Measurements from ENCODE around the gene KCNN2. TPM values are rescaled to one million over a fixed set of nuclear protein-coding genes. Genes with fewer than 3 reads are reported as not detected.

KCNN2 gene
- total and polyA plus RNA-seq, 10 of the 15 experiments (the other 5 are each of a cell fraction or from before 2014, with no cell fraction given), result 0.21 to 3.6 (median 0.79) TPM

DNA sequence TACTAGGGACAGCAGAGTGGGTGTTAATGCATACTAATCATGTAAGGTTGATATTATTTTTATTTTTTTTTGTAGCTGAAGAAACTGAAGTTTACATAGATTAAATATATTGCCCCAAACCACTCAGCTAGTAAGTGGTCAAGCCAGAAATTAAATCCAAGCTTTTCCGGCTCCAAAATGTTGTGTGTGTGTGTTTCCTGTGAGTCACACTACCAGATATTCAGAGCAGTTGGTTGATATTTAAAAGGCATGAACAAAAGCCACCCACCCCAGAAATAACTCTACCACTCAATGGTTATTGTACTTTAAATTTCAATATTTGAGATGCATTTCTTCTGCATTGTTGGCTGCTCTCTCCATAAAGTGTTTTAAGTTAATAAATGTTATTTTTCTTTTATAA is 29.5 kb downstream of the KCNN2 start (continued):
- no peak for TF ChIP-seq FOS (IDR thresholded peaks at IDR 0.05; ENCODE audit: borderline replicate concordance, extremely low read depth, insufficient read length)

- no TSS peak for BruUV-seq (replicated peaks)
- H3K4me2 ChIP-seq (ENCODE audit: control insufficient read depth, insufficient read depth), result no peak overlapping the region
- ChIA-PET RAD21 (ENCODE audit: unreplicated experiment) (interaction anchor here (0.9 to 1.2 kb wide), 2 partner anchors 12 to 17 kb away, joined by 3 to 4 read pairs; no protein-coding TSS in a partner anchor), SMC1A (ENCODE audit: uncharacterized antibody, unreplicated experiment) (interaction anchor here (0.9 to 1.6 kb wide), 2 partner anchors 23 to 42 kb away, joined by 3 to 5 read pairs; no protein-coding TSS in a partner anchor), CTCF (interaction anchor here (1.0 kb wide), 1 partner anchor 26 kb away, joined by 3 read pairs; no protein-coding TSS in a partner anchor), POLR2A (interaction anchor here (1.4 kb wide), 1 partner anchor 12 kb away, joined by 5 read pairs; no protein-coding TSS in a partner anchor)
- WGBS (ENCODE audit: insufficient coverage, insufficient replicate concordance, low lambda C conversion rate, missing lambda C conversion rate), result 0% methylated on average over 1 of the region's 1 CpG
- no peak overlapping the region for H3K27ac ChIP-seq (ENCODE audit: control insufficient read depth, insufficient read depth)
- intact Hi-C loops (cut with micrococcal nuclease; ENCODE audit: unreplicated experiment) (loop anchor here (2.0 kb wide), 1 partner anchor 16 kb away; no protein-coding TSS in a partner anchor), in situ Hi-C loops (cut with MboI) (no loop called here)
- ATAC-seq, result no peak
- no peak for FAIRE-seq
- H3K9ac ChIP-seq (ENCODE audit: control insufficient read depth, insufficient read depth, low read length), result no peak overlapping the region
- H3K9me3 ChIP-seq (replicated peaks; ENCODE audit: control insufficient read depth, insufficient read depth, low read length), result no peaks in the 10 kb centered on the region; the same call in 2 of the 3 replicates
- no peaks in the 10 kb centered on the region for H3K27me3 ChIP-seq (replicated peaks in 1 of 2; ENCODE audit: control insufficient read depth in 2 of 2, insufficient read depth in 2 of 2, low read length in 1 of 2)
- no peak for DNase-seq (ENCODE audit: low read depth, low spot score)
- H3K4me3 ChIP-seq, result no peak overlapping the region
- no peak overlapping the region for H2AFZ ChIP-seq (ENCODE audit: control insufficient read depth, low read depth, low read length)
- no peaks in the 10 kb centered on the region for H3K4me1 ChIP-seq (ENCODE audit: control insufficient read depth, insufficient read depth, low read length)
- no peaks in the 10 kb centered on the region for H3K79me2 ChIP-seq (ENCODE audit: control insufficient read depth, insufficient read depth, low read length)
- TF ChIP-seq CHD2 (IDR thresholded peaks at IDR 0.05; ENCODE audit: borderline replicate concordance, low read depth, low read length) (no peak), RAD21 (IDR thresholded peaks at IDR 0.05; ENCODE audit: insufficient read depth, low read depth, low read length) (no peak), CREM (IDR thresholded peaks at IDR 0.05; ENCODE audit: low read depth) (no peak), YY1 (IDR thresholded peaks at IDR 0.05; ENCODE audit: low read depth, low read length) (no peak), JUNB (IDR thresholded peaks at IDR 0.05) (no peak), MEF2A (IDR thresholded peaks at IDR 0.05; ENCODE audit: insufficient read depth, low read depth, low read length) (no peak), SMAD1 (IDR thresholded peaks at IDR 0.05; ENCODE audit: low read depth, partially characterized antibody) (no peak), GATAD2B (conservative IDR thresholded peaks at IDR 0.05; ENCODE audit: low read depth) (no peak), MEF2B (IDR thresholded peaks at IDR 0.05; ENCODE audit: partially characterized antibody, poor library complexity, severe bottlenecking) (no peak), TCF7 (IDR thresholded peaks at IDR 0.05; ENCODE audit: borderline replicate concordance) (no peak), TCF3 (IDR thresholded peaks at IDR 0.05; ENCODE audit: borderline replicate concordance, insufficient read depth, low read depth, low read length) (no peak), POU2F2 (IDR thresholded peaks at IDR 0.05; ENCODE audit: borderline replicate concordance, low read depth, low read length) (no peak), ZNF274 (IDR thresholded peaks at IDR 0.05; ENCODE audit: insufficient read depth, insufficient read length) (no peak), ZNF384 (IDR thresholded peaks at IDR 0.05; ENCODE audit: borderline replicate concordance, low read depth, low read length) (no peak)
- TF ChIP-seq, protein P1, sequence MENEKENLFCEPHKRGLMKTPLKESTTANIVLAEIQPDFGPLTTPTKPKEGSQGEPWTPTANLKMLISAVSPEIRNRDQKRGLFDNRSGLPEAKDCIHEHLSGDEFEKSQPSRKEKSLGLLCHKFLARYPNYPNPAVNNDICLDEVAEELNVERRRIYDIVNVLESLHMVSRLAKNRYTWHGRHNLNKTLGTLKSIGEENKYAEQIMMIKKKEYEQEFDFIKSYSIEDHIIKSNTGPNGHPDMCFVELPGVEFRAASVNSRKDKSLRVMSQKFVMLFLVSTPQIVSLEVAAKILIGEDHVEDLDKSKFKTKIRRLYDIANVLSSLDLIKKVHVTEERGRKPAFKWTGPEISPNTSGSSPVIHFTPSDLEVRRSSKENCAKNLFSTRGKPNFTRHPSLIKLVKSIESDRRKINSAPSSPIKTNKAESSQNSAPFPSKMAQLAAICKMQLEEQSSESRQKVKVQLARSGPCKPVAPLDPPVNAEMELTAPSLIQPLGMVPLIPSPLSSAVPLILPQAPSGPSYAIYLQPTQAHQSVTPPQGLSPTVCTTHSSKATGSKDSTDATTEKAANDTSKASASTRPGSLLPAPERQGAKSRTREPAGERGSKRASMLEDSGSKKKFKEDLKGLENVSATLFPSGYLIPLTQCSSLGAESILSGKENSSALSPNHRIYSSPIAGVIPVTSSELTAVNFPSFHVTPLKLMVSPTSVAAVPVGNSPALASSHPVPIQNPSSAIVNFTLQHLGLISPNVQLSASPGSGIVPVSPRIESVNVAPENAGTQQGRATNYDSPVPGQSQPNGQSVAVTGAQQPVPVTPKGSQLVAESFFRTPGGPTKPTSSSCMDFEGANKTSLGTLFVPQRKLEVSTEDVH (IDR thresholded peaks at IDR 0.05; ENCODE audit: low read depth, partially characterized antibody), result no peak
- TF ChIP-seq, protein P2, sequence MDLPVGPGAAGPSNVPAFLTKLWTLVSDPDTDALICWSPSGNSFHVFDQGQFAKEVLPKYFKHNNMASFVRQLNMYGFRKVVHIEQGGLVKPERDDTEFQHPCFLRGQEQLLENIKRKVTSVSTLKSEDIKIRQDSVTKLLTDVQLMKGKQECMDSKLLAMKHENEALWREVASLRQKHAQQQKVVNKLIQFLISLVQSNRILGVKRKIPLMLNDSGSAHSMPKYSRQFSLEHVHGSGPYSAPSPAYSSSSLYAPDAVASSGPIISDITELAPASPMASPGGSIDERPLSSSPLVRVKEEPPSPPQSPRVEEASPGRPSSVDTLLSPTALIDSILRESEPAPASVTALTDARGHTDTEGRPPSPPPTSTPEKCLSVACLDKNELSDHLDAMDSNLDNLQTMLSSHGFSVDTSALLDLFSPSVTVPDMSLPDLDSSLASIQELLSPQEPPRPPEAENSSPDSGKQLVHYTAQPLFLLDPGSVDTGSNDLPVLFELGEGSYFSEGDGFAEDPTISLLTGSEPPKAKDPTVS (IDR thresholded peaks at IDR 0.05; ENCODE audit: low read depth, low read length), result no peak
- no peaks in the 10 kb centered on the region for H3K36me3 ChIP-seq (ENCODE audit: control insufficient read depth in 2 of 2, insufficient read depth in 2 of 2, low read length in 1 of 2)
- H4K20me1 ChIP-seq (ENCODE audit: control insufficient read depth, insufficient read depth), result no peaks in the 10 kb centered on the region
Observed at GRCh38 chr5:114393159-114393558, 31.3 kb downstream of the KCNN2 start.
